AG04450 (cell line): ENCODE measurements around the gene GDF10. TPM values are rescaled to one million over a fixed set of nuclear protein-coding genes. Genes with fewer than 3 reads are reported as not detected.

ENCODE experiments used
- CTCF ChIA-PET: fragments of 300-600, 350-600 bp; formaldehyde crosslinking; extraction: SDS; loops from one replicate; lab custom pipeline; 2022; ENCODE audit warnings: antibody characterized with exemption, inconsistent platforms; lab: Charles Lee
- POLR2A ChIA-PET: fragments of 350-600 bp; formaldehyde crosslinking; extraction: SDS; loops from one replicate; lab custom pipeline; 2021; ENCODE audit warnings: antibody characterized with exemption, inconsistent platforms; lab: Yijun Ruan, JAX
- DNase-seq: peaks from one replicate; pipeline ENCODE4 v3.0.0-alpha.2; 2011; ENCODE audit warnings: low read depth, low spot score
- H3K27ac ChIP-seq: one replicate; pipeline ENCODE4 v1.5.1; 2012; ENCODE audit warnings: low read depth, low read length, control low read depth
- H3K27me3 ChIP-seq: one replicate; pipeline ENCODE4 v1.6.0; 2012; ENCODE audit warnings: low read length; ENCODE audit not compliant: control insufficient read depth, insufficient read depth
- H3K4me3 ChIP-seq: 2 replicates; pipeline ENCODE4 v1.5.1; 2011; ENCODE audit warnings: mild to moderate bottlenecking, low read depth, low read length, control low read depth
- H3K9me3 ChIP-seq: 2 replicates; pipeline ENCODE4 v1.5.1; 2012; ENCODE audit warnings: low read length; ENCODE audit not compliant: control insufficient read depth, insufficient read depth
- CTCF ChIP-seq: IDR thresholded peaks from 2 replicates; pipeline ENCODE4 v1.5.1; 2011; ENCODE audit warnings: low read depth, low read length, control low read depth, inconsistent platforms
- polyA plus RNA-seq: library from polyadenylated mRNA; depleted of rRNA; stranded (reverse); fragments of >200 nt; gene quantifications from 2 replicates; pipeline ENCODE4 v1.2.3, GENCODE V29; 2011

The GDF10 gene
- polyA plus RNA-seq, 1 experiment = 0.14 TPM

GRCh38 chr10:47317251-47317650, 17.3 kb downstream of the GDF10 start:
- TF ChIP-seq CTCF = no peak
- CTCF ChIA-PET = interaction anchor here (1.2 kb wide), 1 partner anchor 23 kb away, joined by 4 read pairs; no protein-coding TSS in a partner anchor
- DNase-seq = no peak
- POLR2A ChIA-PET = no interaction called here
- H3K9me3 ChIP-seq = no peaks in the 10 kb centered on the region
- H3K4me3 ChIP-seq = no peak overlapping the region
- H3K27ac ChIP-seq = no peak overlapping the region
- H3K27me3 ChIP-seq = peaks cover 29% of the 10 kb centered on the region

GRCh38 chr10:47318706-47319105, 18.7 kb downstream of the GDF10 start:
- no peak overlapping the region for H3K4me3 ChIP-seq
- ChIA-PET POLR2A (no interaction called here), CTCF (interaction anchor here (0.5 to 1.2 kb wide), 2 partner anchors 22 to 323 kb away, joined by 3 to 4 read pairs; no protein-coding TSS in a partner anchor)
- no peaks in the 10 kb centered on the region for H3K9me3 ChIP-seq
- peaks cover 38% of the 10 kb centered on the region for H3K27me3 ChIP-seq
- no peak for DNase-seq
- H3K27ac ChIP-seq = no peak overlapping the region
- no peak for TF ChIP-seq CTCF

GRCh38 chr10:47319784-47320183, 19.8 kb downstream of the GDF10 start:
- no peak overlapping the region for H3K27ac ChIP-seq
- no peak for DNase-seq
- no peak overlapping the region for H3K4me3 ChIP-seq
- ChIA-PET POLR2A (no interaction called here), CTCF (interaction anchor here (1.4 kb wide), 1 partner anchor 295 kb away, joined by 3 read pairs; no protein-coding TSS in a partner anchor)
- no peak for TF ChIP-seq CTCF
- H3K9me3 ChIP-seq = no peaks in the 10 kb centered on the region
- peaks cover 35% of the 10 kb centered on the region for H3K27me3 ChIP-seq

- Histone ChIP-seq H3K27me3 (peaks cover 35% of the 10 kb centered on the region), H3K9me3 (no peaks in the 10 kb centered on the region), H3K27ac (no peak overlapping the region), H3K4me3 (no peak overlapping the region)
- CTCF ChIA-PET = interaction anchor here (1.4 kb wide), 1 partner anchor 296 kb away, joined by 3 read pairs; no protein-coding TSS in a partner anchor
- POLR2A ChIA-PET = no interaction called here
- no peak for DNase-seq
- no peak for TF ChIP-seq CTCF
These were observed 20.8 kb downstream of the GDF10 start for GRCh38 chr10:47320812-47321211.

- no peak overlapping the region for H3K27ac ChIP-seq
- no peak for TF ChIP-seq CTCF
- H3K9me3 ChIP-seq = no peaks in the 10 kb centered on the region
- peaks cover 35% of the 10 kb centered on the region for H3K27me3 ChIP-seq
- CTCF ChIA-PET = no interaction called here
- H3K4me3 ChIP-seq = no peak overlapping the region
- POLR2A ChIA-PET = no interaction called here
- DNase-seq = no peak
These were observed 21.7 kb downstream of the GDF10 start for GRCh38 chr10:47321521-47322195.
